HepG2 (cell line): Measurements from ENCODE around the gene SKA2. TPM values are rescaled to one million over a fixed set of nuclear protein-coding genes. Genes with fewer than 3 reads are reported as not detected.
A peak's percentile ranks its signal among the peaks of the same experiment; 100 is the strongest.

ENCODE experiments used
- AGO2 ChIP-seq: fragments of 200-400 bp; formaldehyde crosslinking; optimal IDR thresholded peaks from 2 replicates; pipeline ENCODE3; 2017; ENCODE audit warnings: mild to moderate bottlenecking, low read depth, low read length, moderate library complexity
- ARID3A ChIP-seq: IDR thresholded peaks from 2 replicates; pipeline ENCODE4 v1.6.1; 2012; ENCODE audit warnings: low read depth, low read length, improper control_type of control experiment
- DR1 ChIP-seq: sonication (generic); formaldehyde crosslinking; IDR thresholded peaks from 2 replicates; pipeline ENCODE4 v1.8.0; 2021; ENCODE audit warnings: mild to moderate bottlenecking, missing genetic modification reagents, inconsistent platforms
- FLYWCH1 ChIP-seq: sonication (generic); formaldehyde crosslinking; IDR thresholded peaks from 2 replicates; pipeline ENCODE4 v1.8.1; 2023; ENCODE audit warnings: mild to moderate bottlenecking, missing genetic modification reagents
- FOXC1 ChIP-seq: sonication (generic); formaldehyde crosslinking; IDR thresholded peaks from 2 replicates; pipeline ENCODE4 v1.8.0; 2022; ENCODE audit warnings: mild to moderate bottlenecking, missing genetic modification reagents, borderline replicate concordance
- GTF2F1 ChIP-seq: fragments of 150-350 bp; IDR thresholded peaks from 2 replicates; pipeline ENCODE4 v1.6.1; 2014; ENCODE audit warnings: low read length
- GTF3A ChIP-seq: sonication (generic); formaldehyde crosslinking; conservative IDR thresholded peaks from 2 replicates; pipeline ENCODE4 v1.4.0; 2020; ENCODE audit warnings: mild to moderate bottlenecking, missing genetic modification reagents
- IRF9 ChIP-seq: sonication (generic); formaldehyde crosslinking; IDR thresholded peaks from 2 replicates; pipeline ENCODE4 v1.8.0; 2022; ENCODE audit warnings: missing genetic modification reagents, mild to moderate bottlenecking, borderline replicate concordance
- KAT7 ChIP-seq: IDR thresholded peaks from 2 replicates; pipeline ENCODE4 v1.6.1; 2018; ENCODE audit warnings: borderline replicate concordance, missing compliant biosample characterization
- MAZ ChIP-seq, 2 experiments: sonication (generic) in 1 of 2; formaldehyde crosslinking in 1 of 2; IDR thresholded peaks; 2 replicates each; pipeline versions ENCODE4 v1.5.0 to v1.6.1; 2012 to 2020; ENCODE audit warnings: low read depth in 2 of 2, mild to moderate bottlenecking in 2 of 2, borderline replicate concordance in 1 of 2, improper control_type of control experiment in 1 of 2, low read length in 1 of 2, missing genetic modification reagents in 1 of 2, moderate library complexity in 1 of 2
- MTF1 ChIP-seq: sonication (generic); formaldehyde crosslinking; IDR thresholded peaks from 2 replicates; pipeline ENCODE4 v1.5.0; 2020; ENCODE audit warnings: missing genetic modification reagents
- NFRKB ChIP-seq: fragments of 450-650 bp; IDR thresholded peaks from 2 replicates; pipeline ENCODE4 v1.6.1; 2017
- NR2F2 ChIP-seq: IDR thresholded peaks from 2 replicates; pipeline ENCODE4 v1.6.1; 2012; ENCODE audit warnings: low read depth, inconsistent platforms, borderline replicate concordance
- PAF1 ChIP-seq: IDR thresholded peaks from 2 replicates; pipeline ENCODE4 v1.6.1; 2016; ENCODE audit warnings: missing genetic modification reagents, missing compliant biosample characterization
- SMYD3 ChIP-seq: sonication (generic); formaldehyde crosslinking; IDR thresholded peaks from 2 replicates; pipeline ENCODE4 v1.8.1; 2023; ENCODE audit warnings: mild to moderate bottlenecking, missing genetic modification reagents
- SRSF9 ChIP-seq: fragments of 200-400 bp; formaldehyde crosslinking; IDR thresholded peaks from 2 replicates; pipeline ENCODE4 v1.6.1; 2018; ENCODE audit warnings: borderline replicate concordance, mild to moderate bottlenecking, low read depth, low read length; ENCODE audit not compliant: insufficient read depth, poor library complexity, severe bottlenecking
- ZBTB1 ChIP-seq: sonication (generic); formaldehyde crosslinking; IDR thresholded peaks from 2 replicates; pipeline ENCODE4 v1.4.0; 2020; ENCODE audit warnings: missing genetic modification reagents, borderline replicate concordance
- ZBTB21 ChIP-seq: sonication (generic); formaldehyde crosslinking; IDR thresholded peaks from 2 replicates; pipeline ENCODE4 v1.4.0; 2020; ENCODE audit warnings: missing genetic modification reagents
- ZFP36L1 ChIP-seq: sonication (generic); formaldehyde crosslinking; IDR thresholded peaks from 2 replicates; pipeline ENCODE4 v1.8.0; 2022; ENCODE audit warnings: mild to moderate bottlenecking, missing genetic modification reagents, moderate library complexity
- ZNF501 ChIP-seq: sonication (generic); formaldehyde crosslinking; IDR thresholded peaks from 2 replicates; pipeline ENCODE4 v1.5.1; 2020; ENCODE audit warnings: mild to moderate bottlenecking, moderate library complexity, missing genetic modification reagents
- polyA plus RNA-seq, 8 experiments: library from polyadenylated mRNA; depleted of rRNA in 3 of 8; stranded (reverse) in 7 of 8; unstranded in 1 of 8; fragments of >200 nt; fragmentation: Illumina TruSeq in 4 of 8; extraction: Trizol in 4 of 8; gene quantifications; 2 replicates each; pipeline versions ENCODE4 v1.2.1 to v1.2.3, GENCODE V29; 2011 to 2016; ENCODE audit warnings: low read depth in 4 of 8, missing spikeins in 1 of 8, mixed read lengths in 1 of 8; ENCODE audit not compliant: insufficient read depth in 1 of 8
- total RNA-seq, 5 experiments: library from RNA; depleted of rRNA; stranded (reverse); fragments of >200 nt; fragmentation: Illumina TruSeq; extraction: Trizol; gene quantifications; 2 replicates each; pipeline ENCODE4 v1.2.3, GENCODE V29; 2016; ENCODE audit warnings: low read depth in 1 of 5
- TF ChIP-seq, protein P1 (sequence below): sonication (generic); formaldehyde crosslinking; IDR thresholded peaks from 2 replicates; pipeline ENCODE4 v1.8.0; 2022; ENCODE audit warnings: mild to moderate bottlenecking, missing genetic modification reagents; ENCODE audit not compliant: insufficient replicate concordance
- TF ChIP-seq, protein P2 (sequence below): sonication (generic); formaldehyde crosslinking; IDR thresholded peaks from 2 replicates; pipeline ENCODE4 v1.4.0; 2020; ENCODE audit warnings: mild to moderate bottlenecking, missing genetic modification reagents
- TF ChIP-seq, protein P3 (sequence below): IDR thresholded peaks from 2 replicates; pipeline ENCODE4 v1.6.1; 2016; ENCODE audit warnings: missing compliant biosample characterization, missing genetic modification reagents, borderline replicate concordance

SKA2 gene
- total and polyA plus RNA-seq, 2 of the 13 experiments (the other 11 are each of a cell fraction or from before 2014, with no cell fraction given): 18.6 to 91.8 TPM

DNA sequence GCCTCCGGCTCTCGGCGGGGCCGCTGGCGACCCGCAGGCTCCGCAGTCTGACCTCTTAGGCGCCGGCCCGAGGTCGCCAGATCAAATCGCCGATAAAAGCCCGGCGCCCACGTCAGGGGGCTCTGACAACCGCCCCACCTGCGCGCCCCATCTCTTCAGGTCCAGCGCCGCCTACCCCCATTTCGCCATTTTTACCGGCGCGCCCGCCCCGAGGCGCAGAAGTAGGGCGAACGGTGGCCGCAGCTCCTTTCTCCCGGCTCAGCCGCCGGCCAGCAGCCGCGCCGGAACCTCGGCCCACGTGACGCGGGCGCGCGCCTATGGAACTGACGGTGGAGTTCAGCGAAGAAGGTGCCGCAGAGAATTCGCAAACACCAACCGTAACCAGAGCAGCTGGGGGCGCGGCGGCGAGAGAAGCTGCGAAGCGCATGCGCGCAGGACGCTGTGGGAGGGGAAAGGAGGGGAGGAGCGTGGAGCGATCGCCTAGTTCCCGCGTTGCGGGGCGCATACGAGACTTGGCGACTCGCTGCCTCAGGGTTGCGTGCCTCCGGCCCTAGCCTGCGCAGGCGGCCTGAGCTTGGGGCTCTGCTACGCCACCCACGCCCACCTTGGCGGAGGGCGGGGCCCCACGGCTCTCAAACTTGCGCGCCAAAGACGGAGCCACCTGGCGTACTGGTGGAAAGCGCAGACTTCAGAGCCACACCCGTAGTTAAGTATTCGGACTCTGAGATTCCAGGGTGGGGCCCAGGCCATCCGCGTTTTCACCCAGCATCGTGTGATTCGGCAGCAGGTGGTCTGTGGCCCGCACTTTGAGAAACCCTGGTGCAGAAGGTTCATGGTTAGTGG is 48.3 kb downstream of the SKA2 start, which contains the start of gene TRIM37 (continued):
- TF ChIP-seq MAZ (IDR thresholded peaks at IDR 0.05; ENCODE audit: borderline replicate concordance, low read depth, low read length): peak; percentile 95
- peak; percentile 98 for TF ChIP-seq MAZ (CRISPR knock-in tag; IDR thresholded peaks at IDR 0.05; ENCODE audit: low read depth)
- TF ChIP-seq, protein P1, sequence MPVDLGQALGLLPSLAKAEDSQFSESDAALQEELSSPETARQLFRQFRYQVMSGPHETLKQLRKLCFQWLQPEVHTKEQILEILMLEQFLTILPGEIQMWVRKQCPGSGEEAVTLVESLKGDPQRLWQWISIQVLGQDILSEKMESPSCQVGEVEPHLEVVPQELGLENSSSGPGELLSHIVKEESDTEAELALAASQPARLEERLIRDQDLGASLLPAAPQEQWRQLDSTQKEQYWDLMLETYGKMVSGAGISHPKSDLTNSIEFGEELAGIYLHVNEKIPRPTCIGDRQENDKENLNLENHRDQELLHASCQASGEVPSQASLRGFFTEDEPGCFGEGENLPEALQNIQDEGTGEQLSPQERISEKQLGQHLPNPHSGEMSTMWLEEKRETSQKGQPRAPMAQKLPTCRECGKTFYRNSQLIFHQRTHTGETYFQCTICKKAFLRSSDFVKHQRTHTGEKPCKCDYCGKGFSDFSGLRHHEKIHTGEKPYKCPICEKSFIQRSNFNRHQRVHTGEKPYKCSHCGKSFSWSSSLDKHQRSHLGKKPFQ (CRISPR knock-in tag): peak; percentile 89
- TF ChIP-seq MTF1: no peak; the same call in 1 of the 2 replicates
- TF ChIP-seq IRF9 (CRISPR knock-in tag): peak; percentile 97
- no peak for TF ChIP-seq NFRKB
- TF ChIP-seq, protein P2, sequence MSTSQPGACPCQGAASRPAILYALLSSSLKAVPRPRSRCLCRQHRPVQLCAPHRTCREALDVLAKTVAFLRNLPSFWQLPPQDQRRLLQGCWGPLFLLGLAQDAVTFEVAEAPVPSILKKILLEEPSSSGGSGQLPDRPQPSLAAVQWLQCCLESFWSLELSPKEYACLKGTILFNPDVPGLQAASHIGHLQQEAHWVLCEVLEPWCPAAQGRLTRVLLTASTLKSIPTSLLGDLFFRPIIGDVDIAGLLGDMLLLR (CRISPR knock-in tag): peak; percentile 77; the same call in 1 of the 2 replicates
- peak; percentile 65 for TF ChIP-seq AGO2
- TF ChIP-seq ZBTB21 (CRISPR knock-in tag): no peak
- no peak for TF ChIP-seq ZFP36L1
- TF ChIP-seq SMYD3 (CRISPR knock-in tag): peak; percentile 61; the same call in 1 of the 2 replicates
- TF ChIP-seq GTF3A (CRISPR knock-in tag): no peak
- 0 out of 2 replicates have a peak, but pooled peaks have one; percentile 25 for TF ChIP-seq GTF2F1
- TF ChIP-seq NR2F2: no peak; the same call in 1 of the 2 replicates
- TF ChIP-seq ZNF501 (CRISPR knock-in tag): peak; percentile 95
- TF ChIP-seq PAF1 (CRISPR knock-in tag): no peak
- TF ChIP-seq DR1: peak; percentile 92
- TF ChIP-seq, protein P3, sequence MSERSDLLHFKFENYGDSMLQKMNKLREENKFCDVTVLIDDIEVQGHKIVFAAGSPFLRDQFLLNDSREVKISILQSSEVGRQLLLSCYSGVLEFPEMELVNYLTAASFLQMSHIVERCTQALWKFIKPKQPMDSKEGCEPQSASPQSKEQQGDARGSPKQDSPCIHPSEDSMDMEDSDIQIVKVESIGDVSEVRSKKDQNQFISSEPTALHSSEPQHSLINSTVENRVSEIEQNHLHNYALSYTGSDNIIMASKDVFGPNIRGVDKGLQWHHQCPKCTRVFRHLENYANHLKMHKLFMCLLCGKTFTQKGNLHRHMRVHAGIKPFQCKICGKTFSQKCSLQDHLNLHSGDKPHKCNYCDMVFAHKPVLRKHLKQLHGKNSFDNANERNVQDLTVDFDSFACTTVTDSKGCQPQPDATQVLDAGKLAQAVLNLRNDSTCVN (CRISPR knock-in tag): no peak; the same call in 1 of the 2 replicates
- TF ChIP-seq KAT7 (CRISPR knock-in tag): peak; percentile 83; the same call in 1 of the 2 replicates
- TF ChIP-seq ZBTB1 (CRISPR knock-in tag): no peak
- TF ChIP-seq FOXC1 (CRISPR knock-in tag): peak; percentile 59
- TF ChIP-seq ARID3A: no peak
- no peak for TF ChIP-seq FLYWCH1
- no peak for TF ChIP-seq SRSF9
